Breast epithelium (tissue), 3 donors: ENCODE data around the gene OTUD4. TPM values are rescaled to one million over a fixed set of nuclear protein-coding genes. Genes with fewer than 3 reads are reported as not detected.

Experiments
- total RNA-seq, 3 donors: library from RNA; depleted of rRNA; stranded (reverse); fragments of >200 nt; gene quantifications; one replicate each; pipeline ENCODE4 v1.1.0, GENCODE V29; 2016

OTUD4 gene
- total RNA-seq, 3 donors from 2014 or later: 22.9 to 55.8 (median 35.7) TPM

Other genes with a start within 250 kb of the OTUD4 start
- 10 to 100 TPM; 22.7 to 45.5 (median 38.0) TPM for gene ANAPC10, start 82.4 kb downstream of the OTUD4 start, total RNA-seq
- gene ABCE1, start 82.3 kb downstream of the OTUD4 start, total RNA-seq: 10 to 100 TPM; 56.8 to 85.2 (median 78.0) TPM